SK-N-SH (cell line): ENCODE data around the gene ZNF487. TPM values are rescaled to one million over a fixed set of nuclear protein-coding genes. Genes with fewer than 3 reads are reported as not detected.
"Not testable (repeated sequence)": the region's sequence is repeated elsewhere in the genome, so short reads cannot be mapped to it uniquely, and the experiment has no call there.

Experiments
- CTCF ChIA-PET: fragments of 300-600, 350-600 bp; formaldehyde crosslinking; extraction: SDS; loops from one replicate; lab custom pipeline; 2021; lab: Yijun Ruan, JAX
- POLR2A ChIA-PET: fragments of 350-600 bp; sonication (Branson Sonifier 250); formaldehyde crosslinking; extraction: SDS; loops from one replicate; lab custom pipeline; 2020; ENCODE audit warnings: antibody characterized with exemption, inconsistent platforms; lab: Yijun Ruan, JAX
- DNase-seq: peaks from one replicate; pipeline ENCODE4 v3.0.0; 2012
- H2AFZ ChIP-seq: fragments of 200-600 bp; sonication (generic); 2 replicates; pipeline ENCODE4 v1.8.1; 2016; ENCODE audit warnings: antibody characterized with exemption, mild to moderate bottlenecking, low read depth
- H3F3A ChIP-seq: fragments of 200-600 bp; sonication (generic); replicated peaks from 2 replicates; pipeline ENCODE3; 2016; ENCODE audit warnings: antibody characterized with exemption, mild to moderate bottlenecking; ENCODE audit not compliant: insufficient read depth
- H3K27ac ChIP-seq, 2 experiments: fragments of 200-500 bp in 1 of 2; fragments of 200-600 bp in 1 of 2; sonication (Bioruptor generic) in 1 of 2; sonication (generic), shearing (Covaris generic) in 1 of 2; 2 replicates each; pipeline versions ENCODE4 v1.5.1 to v1.6.1; 2014 to 2016; ENCODE audit warnings: low read depth in 2 of 2, inconsistent platforms in 1 of 2, low read length in 1 of 2, mild to moderate bottlenecking in 1 of 2, mixed read lengths in 1 of 2
- H3K27me3 ChIP-seq: fragments of 200-600 bp; sonication (generic), shearing (Covaris generic); 2 replicates; pipeline ENCODE4 v1.6.1; 2016; ENCODE audit warnings: mixed run types; ENCODE audit not compliant: insufficient read depth
- H3K36me3 ChIP-seq, 2 experiments: fragments of 200-500 bp in 1 of 2; fragments of 200-600 bp in 1 of 2; sonication (Bioruptor generic) in 1 of 2; sonication (generic) in 1 of 2; replicated peaks in 1 of 2; 2 replicates each; pipeline versions ENCODE3 to v1.5.1; 2014 to 2016; ENCODE audit warnings: low read length in 1 of 2, mild to moderate bottlenecking in 1 of 2; ENCODE audit not compliant: insufficient read depth in 2 of 2, control insufficient read depth in 1 of 2
- H3K4me1 ChIP-seq, 2 experiments: fragments of 200-500 bp in 1 of 2; fragments of 200-600 bp in 1 of 2; sonication (Bioruptor generic) in 1 of 2; sonication (generic), shearing (Covaris generic) in 1 of 2; 2 replicates each; pipeline versions ENCODE4 v1.5.1 to v1.6.1; 2014 to 2016; ENCODE audit warnings: low read depth in 1 of 2, low read length in 1 of 2, mixed run types in 1 of 2; ENCODE audit not compliant: insufficient read depth in 2 of 2, control insufficient read depth in 1 of 2
- H3K4me2 ChIP-seq: fragments of 200-600 bp; sonication (generic), shearing (Covaris generic); 2 replicates; pipeline ENCODE4 v1.6.1; 2017; ENCODE audit warnings: mixed run types
- H3K4me3 ChIP-seq, 2 experiments: fragments of 200-500 bp in 1 of 2; fragments of 200-600 bp in 1 of 2; sonication (Bioruptor generic) in 1 of 2; sonication (generic), shearing (Covaris generic) in 1 of 2; 2 replicates each; pipeline versions ENCODE4 v1.5.1 to v1.8.1; 2014 to 2016; ENCODE audit warnings: low read depth in 2 of 2, inconsistent platforms in 1 of 2, low read length in 1 of 2, mild to moderate bottlenecking in 1 of 2, mixed read lengths in 1 of 2, moderate library complexity in 1 of 2
- H3K79me2 ChIP-seq: fragments of 200-600 bp; sonication (generic); 2 replicates; pipeline ENCODE4 v1.8.1; 2017; ENCODE audit warnings: mild to moderate bottlenecking; ENCODE audit not compliant: insufficient read depth
- H3K9ac ChIP-seq: fragments of 200-600 bp; sonication (generic); 2 replicates; pipeline ENCODE4 v1.6.1; 2017; ENCODE audit warnings: mixed run types
- H3K9me2 ChIP-seq: fragments of 200-600 bp; sonication (generic); 2 replicates; pipeline ENCODE4 v1.6.1; 2017; ENCODE audit warnings: mixed run types
- H3K9me3 ChIP-seq: fragments of 200-600 bp; sonication (generic); 2 replicates; pipeline ENCODE4 v1.6.1; 2017; ENCODE audit warnings: mixed run types, mild to moderate bottlenecking, moderate library complexity
- H4K20me1 ChIP-seq: fragments of 200-600 bp; sonication (generic); 2 replicates; pipeline ENCODE4 v1.6.1; 2017; ENCODE audit warnings: mild to moderate bottlenecking, mixed run types; ENCODE audit not compliant: insufficient read depth
- EP300 ChIP-seq, 2 experiments: IDR thresholded peaks; 2 replicates each; pipeline versions ENCODE4 v1.4.0 to v1.6.1; 2012; ENCODE audit warnings: borderline replicate concordance in 1 of 2, low read depth in 1 of 2, low read length in 1 of 2
- FOXM1 ChIP-seq: IDR thresholded peaks from 2 replicates; pipeline ENCODE4 v1.4.0; 2012; ENCODE audit warnings: low read depth, mild to moderate bottlenecking
- GABPA ChIP-seq: IDR thresholded peaks from 2 replicates; pipeline ENCODE4 v1.4.0; 2012; ENCODE audit warnings: low read depth, mild to moderate bottlenecking
- GATA2 ChIP-seq: sonication (generic); formaldehyde crosslinking; IDR thresholded peaks from 2 replicates; pipeline ENCODE4 v1.5.0; 2020; ENCODE audit warnings: mild to moderate bottlenecking, missing genetic modification reagents
- JUND ChIP-seq: IDR thresholded peaks from 2 replicates; pipeline ENCODE4 v1.4.0; 2012
- MXI1 ChIP-seq: IDR thresholded peaks from 2 replicates; pipeline ENCODE4 v1.6.1; 2012; ENCODE audit warnings: mild to moderate bottlenecking, low read depth, low read length, improper control_type of control experiment
- RAD21 ChIP-seq: IDR thresholded peaks from 2 replicates; pipeline ENCODE4 v1.6.1; 2012; ENCODE audit warnings: mild to moderate bottlenecking, low read length
- RFX5 ChIP-seq: IDR thresholded peaks from 2 replicates; pipeline ENCODE4 v1.6.1; 2012; ENCODE audit warnings: mild to moderate bottlenecking, improper control_type of control experiment, low read length
- RXRA ChIP-seq: IDR thresholded peaks from 2 replicates; pipeline ENCODE4 v1.4.0; 2012; ENCODE audit warnings: low read depth, mild to moderate bottlenecking, borderline replicate concordance
- SIN3A ChIP-seq: IDR thresholded peaks from 2 replicates; pipeline ENCODE4 v1.6.1; 2012; ENCODE audit warnings: low read depth, mild to moderate bottlenecking, low read length, moderate library complexity, borderline replicate concordance
- SMC3 ChIP-seq: IDR thresholded peaks from 2 replicates; pipeline ENCODE4 v1.6.1; 2012; ENCODE audit warnings: low read depth, low read length, improper control_type of control experiment
- WGBS: methylation state at CpG from one replicate; pipeline ENCODE4 v1.1.6; 2017; ENCODE audit warnings: low lambda C conversion rate; 5-methylcytosine and 5-hydroxymethylcytosine counted together
- polyA plus RNA-seq, 3 experiments: library from polyadenylated mRNA; depleted of rRNA; stranded (reverse); fragments of >200 nt; gene quantifications; 2 replicates each; pipeline ENCODE4 v1.2.3, GENCODE V29; 2012
- TF ChIP-seq, protein P1 (sequence below): fragments of 200-600 bp; sonication (generic); IDR thresholded peaks from 2 replicates; pipeline ENCODE4 v1.6.1; 2017; ENCODE audit warnings: antibody characterized with exemption, mild to moderate bottlenecking, moderate library complexity

ZNF487 gene
- polyA plus RNA-seq, 1 of the 3 experiments (the other 2 are of a cell fraction) = 2.7 TPM

DNA sequence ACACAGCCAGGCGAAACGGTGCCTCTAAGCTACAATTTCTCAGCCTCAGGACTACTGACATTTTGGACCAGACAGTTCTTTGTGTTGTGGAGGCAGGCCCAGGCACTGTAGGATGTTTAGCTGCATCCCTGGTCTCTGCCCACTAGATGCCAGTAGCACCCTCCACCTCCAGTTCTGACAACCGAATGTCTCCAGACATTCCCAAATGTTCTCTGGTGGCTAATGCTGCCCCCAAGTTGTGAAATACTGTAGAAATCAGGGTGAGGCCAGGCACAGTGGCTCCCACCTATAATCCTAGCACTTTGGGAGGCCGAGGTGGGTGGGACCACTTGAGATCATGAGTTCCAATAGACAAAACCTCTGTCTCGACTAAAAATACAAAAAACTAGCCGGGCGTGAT is 46.2 kb upstream of the ZNF487 start:
- H3K4me3 ChIP-seq = no peak overlapping the region
- CTCF ChIA-PET = interaction anchor here (0.6 to 1.3 kb wide), 10 partner anchors 8 to 75 kb away, joined by 3 to 5 read pairs (median 3); partner anchors contain the start of gene ZNF487
- H3K9me3 ChIP-seq = no peaks in the 10 kb centered on the region
- H3K27me3 ChIP-seq = no peaks in the 10 kb centered on the region
- peaks cover 100% of the 10 kb centered on the region for H4K20me1 ChIP-seq
- peaks cover 36% of the 10 kb centered on the region for H3F3A ChIP-seq
- no peak overlapping the region for H3K4me2 ChIP-seq
- WGBS = 82% methylated on average over 7 of the region's 7 CpGs
- no peak overlapping the region for H3K27ac ChIP-seq
- H2AFZ ChIP-seq = no peak overlapping the region
- no peaks in the 10 kb centered on the region for H3K9me2 ChIP-seq
- peaks cover 80 to 82% of the 10 kb centered on the region in 2 experiments for H3K36me3 ChIP-seq
- peaks cover 5 to 12% of the 10 kb centered on the region in 2 experiments; a peak in 3 of 4 replicates for H3K4me1 ChIP-seq
- TF ChIP-seq SMC3 = peak; percentile 48
- no peak for TF ChIP-seq FOXM1
- TF ChIP-seq, protein P1, sequence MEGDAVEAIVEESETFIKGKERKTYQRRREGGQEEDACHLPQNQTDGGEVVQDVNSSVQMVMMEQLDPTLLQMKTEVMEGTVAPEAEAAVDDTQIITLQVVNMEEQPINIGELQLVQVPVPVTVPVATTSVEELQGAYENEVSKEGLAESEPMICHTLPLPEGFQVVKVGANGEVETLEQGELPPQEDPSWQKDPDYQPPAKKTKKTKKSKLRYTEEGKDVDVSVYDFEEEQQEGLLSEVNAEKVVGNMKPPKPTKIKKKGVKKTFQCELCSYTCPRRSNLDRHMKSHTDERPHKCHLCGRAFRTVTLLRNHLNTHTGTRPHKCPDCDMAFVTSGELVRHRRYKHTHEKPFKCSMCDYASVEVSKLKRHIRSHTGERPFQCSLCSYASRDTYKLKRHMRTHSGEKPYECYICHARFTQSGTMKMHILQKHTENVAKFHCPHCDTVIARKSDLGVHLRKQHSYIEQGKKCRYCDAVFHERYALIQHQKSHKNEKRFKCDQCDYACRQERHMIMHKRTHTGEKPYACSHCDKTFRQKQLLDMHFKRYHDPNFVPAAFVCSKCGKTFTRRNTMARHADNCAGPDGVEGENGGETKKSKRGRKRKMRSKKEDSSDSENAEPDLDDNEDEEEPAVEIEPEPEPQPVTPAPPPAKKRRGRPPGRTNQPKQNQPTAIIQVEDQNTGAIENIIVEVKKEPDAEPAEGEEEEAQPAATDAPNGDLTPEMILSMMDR = peak; percentile 67
- TF ChIP-seq RAD21 = peak; percentile 72
- TF ChIP-seq, all 33 proteins: peak for 3
- Histone ChIP-seq H3K79me2 (peaks cover 79% of the 10 kb centered on the region), H3K9ac (no peak overlapping the region)
- peak; percentile 49 for DNase-seq
- POLR2A ChIA-PET = no interaction called here

DNA sequence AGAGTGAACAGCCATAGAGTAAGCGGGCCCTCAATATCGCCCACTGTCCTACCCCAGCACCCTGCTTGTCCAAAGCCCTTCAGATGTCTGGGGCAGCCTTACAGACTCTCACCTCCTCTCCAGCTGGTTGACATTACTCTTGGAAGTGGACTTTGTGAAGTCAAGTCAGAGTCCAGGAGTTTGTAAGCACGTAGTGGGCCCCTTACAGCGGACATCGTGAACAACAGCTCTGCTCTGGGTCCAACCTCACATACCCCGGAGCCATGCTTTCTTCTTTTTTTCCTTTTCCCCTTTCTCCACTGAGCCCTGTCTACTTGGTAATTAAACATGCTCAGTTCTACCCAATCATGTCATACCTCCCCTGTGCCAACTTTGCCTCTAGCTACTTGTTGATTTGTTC is 45.4 kb upstream of the ZNF487 start:
- no peak overlapping the region for H3K4me2 ChIP-seq
- H2AFZ ChIP-seq = no peak overlapping the region
- 94% methylated on average over 6 of the region's 6 CpGs for WGBS
- H3K4me3 ChIP-seq = no peak overlapping the region
- TF ChIP-seq RAD21 (no peak), RFX5 (no peak)
- POLR2A ChIA-PET = no interaction called here
- peaks cover 5 to 15% of the 10 kb centered on the region in 2 experiments; a peak in 3 of 4 replicates for H3K4me1 ChIP-seq
- peaks cover 73 to 75% of the 10 kb centered on the region in 2 experiments for H3K36me3 ChIP-seq
- H3K27ac ChIP-seq = no peak overlapping the region
- no peaks in the 10 kb centered on the region for H3K27me3 ChIP-seq
- H4K20me1 ChIP-seq = peaks cover 100% of the 10 kb centered on the region
- H3K9me3 ChIP-seq = no peaks in the 10 kb centered on the region
- peaks cover 29% of the 10 kb centered on the region for H3F3A ChIP-seq
- peaks cover 87% of the 10 kb centered on the region for H3K79me2 ChIP-seq
- DNase-seq = no peak
- CTCF ChIA-PET = interaction anchor here (1.3 kb wide), 4 partner anchors 36 to 75 kb away, joined by 3 to 5 read pairs (median 4); partner anchors contain the start of gene ZNF487
- no peak overlapping the region for H3K9ac ChIP-seq
- no peaks in the 10 kb centered on the region for H3K9me2 ChIP-seq

DNA sequence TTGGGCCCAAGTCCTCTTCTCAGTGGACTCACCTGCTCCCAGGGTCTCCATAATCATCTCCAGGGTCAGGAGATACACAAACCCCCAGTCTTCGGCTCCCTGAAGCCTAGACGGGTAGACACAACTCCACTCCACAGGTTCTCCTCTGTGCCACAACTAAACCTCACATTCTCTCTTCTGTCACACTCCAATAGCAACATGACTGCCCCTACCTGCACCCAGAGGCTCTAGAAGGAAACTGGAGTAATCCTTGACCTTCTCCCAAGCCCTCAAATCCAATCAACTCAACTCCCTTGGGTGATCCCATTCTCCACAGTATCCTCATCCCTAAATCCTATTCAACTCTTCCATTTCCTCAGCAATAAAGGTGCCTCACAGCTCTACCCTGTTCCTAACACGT is 44.2 kb upstream of the ZNF487 start:
- Histone ChIP-seq H3K4me1 (peaks cover 8 to 15% of the 10 kb centered on the region in 2 experiments; a peak in 3 of 4 replicates), H4K20me1 (peaks cover 89% of the 10 kb centered on the region), H2AFZ (no peak overlapping the region), H3K36me3 (peaks cover 62% of the 10 kb centered on the region in 2 experiments), H3K27ac (no peak overlapping the region), H3K9me3 (no peaks in the 10 kb centered on the region), H3K27me3 (no peaks in the 10 kb centered on the region), H3K9ac (no peak overlapping the region), H3K4me3 (no peak overlapping the region), H3K79me2 (peaks cover 95% of the 10 kb centered on the region), H3K9me2 (no peaks in the 10 kb centered on the region), H3F3A (peaks cover 22% of the 10 kb centered on the region), H3K4me2 (no peak overlapping the region)
- CTCF ChIA-PET = interaction anchor here (1.6 kb wide), 1 partner anchor 11 kb away, joined by 4 read pairs; no protein-coding TSS in a partner anchor
- 88% methylated on average over 2 of the region's 3 CpGs for WGBS
- TF ChIP-seq EP300 (IDR thresholded peaks at IDR 0.05; ENCODE audit: borderline replicate concordance in 1 of 2, low read depth in 1 of 2, low read length in 1 of 2) (no peak), RXRA (no peak), GATA2 (CRISPR knock-in tag) (no peak), RAD21 (no peak), MXI1 (no peak), SIN3A (no peak), JUND (no peak), GABPA (no peak)
- POLR2A ChIA-PET = no interaction called here
- DNase-seq = no peak

DNA sequence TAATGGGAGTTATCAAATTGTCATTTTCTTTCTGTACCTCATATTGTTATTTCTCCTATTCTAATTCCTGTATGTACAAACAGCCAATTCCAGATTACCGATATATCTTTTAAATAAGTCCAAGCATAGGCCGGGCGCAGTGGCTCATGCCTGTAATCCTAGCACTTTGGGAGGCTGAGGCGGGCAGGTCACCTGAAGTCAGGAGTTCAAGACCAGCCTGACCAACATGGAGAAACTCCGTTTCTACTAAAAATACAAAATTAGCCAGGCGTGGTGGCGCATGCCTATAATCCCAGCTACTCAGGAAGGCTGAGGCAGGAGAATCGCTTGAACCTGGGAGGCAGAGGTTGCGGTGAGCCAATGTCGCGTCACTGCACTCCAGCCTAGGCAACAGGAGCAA is 43.7 kb upstream of the ZNF487 start:
- DNase-seq, H3K9me3 ChIP-seq, H2AFZ ChIP-seq, POLR2A ChIA-PET, H3K4me2 ChIP-seq, H3K27me3 ChIP-seq, H3K4me3 ChIP-seq, H3K9me2 ChIP-seq, H3K27ac ChIP-seq, H3K9ac ChIP-seq: not testable (repeated sequence)
- H3K4me1 ChIP-seq = peaks cover 13 to 18% of the 10 kb centered on the region in 2 experiments; a peak in 3 of 4 replicates
- peaks cover 58% of the 10 kb centered on the region in 2 experiments for H3K36me3 ChIP-seq
- WGBS = 94% methylated on average over 11 of the region's 11 CpGs
- peaks cover 89% of the 10 kb centered on the region for H4K20me1 ChIP-seq
- CTCF ChIA-PET = interaction anchor here (1.6 kb wide), 1 partner anchor 12 kb away, joined by 4 read pairs; no protein-coding TSS in a partner anchor
- peaks cover 23% of the 10 kb centered on the region for H3F3A ChIP-seq
- peaks cover 96% of the 10 kb centered on the region for H3K79me2 ChIP-seq
